KMS-11 (cell line): ENCODE measurements around the gene PIGS.
"Not testable (repeated sequence)": the region's sequence is repeated elsewhere in the genome, so short reads cannot be mapped to it uniquely, and the experiment has no call there.

Experiments
- H2AFZ ChIP-seq: fragments of 200-600 bp; sonication (generic); 2 replicates; pipeline ENCODE4 v1.6.1; 2016; ENCODE audit warnings: antibody characterized with exemption, mixed run types, low read depth
- H3K27ac ChIP-seq: fragments of 200-600 bp; sonication (generic); 2 replicates; pipeline ENCODE4 v1.6.1; 2016; ENCODE audit warnings: mild to moderate bottlenecking, mixed run types
- H3K27me3 ChIP-seq: fragments of 200-600 bp; sonication (generic); 2 replicates; pipeline ENCODE4 v1.6.1; 2017; ENCODE audit warnings: mild to moderate bottlenecking, low read depth, mixed run types, moderate library complexity; ENCODE audit not compliant: insufficient read depth
- H3K36me3 ChIP-seq: fragments of 200-600 bp; sonication (generic); 2 replicates; pipeline ENCODE4 v1.6.1; 2017; ENCODE audit warnings: mild to moderate bottlenecking, mixed run types; ENCODE audit not compliant: insufficient read depth
- H3K4me1 ChIP-seq: fragments of 200-600 bp; sonication (generic); 2 replicates; pipeline ENCODE4 v1.6.1; 2016; ENCODE audit warnings: mild to moderate bottlenecking, low read depth, mixed run types; ENCODE audit not compliant: poor library complexity, severe bottlenecking
- H3K4me2 ChIP-seq: fragments of 200-600 bp; sonication (generic); 2 replicates; pipeline ENCODE4 v1.7.0; 2016; ENCODE audit warnings: mild to moderate bottlenecking, mixed run types
- H3K4me3 ChIP-seq: fragments of 200-600 bp; sonication (generic); IDR thresholded peaks from 2 replicates; pipeline ENCODE4 v1.6.1; 2017; ENCODE audit warnings: low read depth, low read length, mixed read lengths; ENCODE audit not compliant: insufficient read depth
- H3K79me2 ChIP-seq: fragments of 200-600 bp; sonication (generic); 2 replicates; pipeline ENCODE4 v1.6.1; 2016; ENCODE audit warnings: low read depth, mixed run types; ENCODE audit not compliant: insufficient read depth
- H3K9ac ChIP-seq: fragments of 200-600 bp; sonication (generic); 2 replicates; pipeline ENCODE4 v1.6.1; 2016; ENCODE audit warnings: mild to moderate bottlenecking, mixed run types
- H4K20me1 ChIP-seq: fragments of 200-600 bp; sonication (generic); 2 replicates; pipeline ENCODE4 v1.6.1; 2016; ENCODE audit warnings: mild to moderate bottlenecking, mixed run types; ENCODE audit not compliant: insufficient read depth
- TF ChIP-seq, protein P1 (sequence below): fragments of 200-600 bp; sonication (generic); conservative IDR thresholded peaks from 2 replicates; pipeline ENCODE4 v1.6.1; 2017; ENCODE audit warnings: low read depth, mild to moderate bottlenecking, antibody characterized with exemption, low read length, moderate library complexity, mixed read lengths

Gene PIGS

DNA sequence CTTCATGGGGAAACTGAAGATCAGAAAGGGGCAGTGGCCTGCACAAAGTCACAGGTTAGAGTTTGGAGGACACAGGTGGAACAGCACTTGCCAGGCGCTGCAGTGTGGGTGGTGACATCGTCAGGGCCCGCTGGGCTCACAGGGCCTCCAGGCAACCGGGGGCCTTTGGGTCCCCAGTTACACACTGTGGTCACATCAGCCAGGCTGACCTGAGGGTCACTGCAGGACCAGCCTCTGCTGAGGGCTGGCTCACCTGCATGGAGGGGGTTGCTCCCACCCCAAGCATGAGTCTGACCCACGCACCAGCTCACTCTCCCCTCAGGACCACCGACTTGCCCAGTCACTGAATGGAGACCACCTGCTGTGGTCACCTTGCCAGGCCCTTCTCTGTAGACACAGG is 48.1 kb downstream of the PIGS start:
- Histone ChIP-seq H4K20me1 (no peaks in the 10 kb centered on the region), H3K4me3 (no peak overlapping the region), H3K27ac (no peak overlapping the region), H2AFZ (no peak overlapping the region), H3K27me3 (peaks cover 21% of the 10 kb centered on the region), H3K4me2 (no peak overlapping the region), H3K9ac (no peak overlapping the region), H3K79me2 (no peaks in the 10 kb centered on the region), H3K4me1 (peaks cover 15% of the 10 kb centered on the region), H3K36me3 (no peaks in the 10 kb centered on the region)
- TF ChIP-seq, protein P1, sequence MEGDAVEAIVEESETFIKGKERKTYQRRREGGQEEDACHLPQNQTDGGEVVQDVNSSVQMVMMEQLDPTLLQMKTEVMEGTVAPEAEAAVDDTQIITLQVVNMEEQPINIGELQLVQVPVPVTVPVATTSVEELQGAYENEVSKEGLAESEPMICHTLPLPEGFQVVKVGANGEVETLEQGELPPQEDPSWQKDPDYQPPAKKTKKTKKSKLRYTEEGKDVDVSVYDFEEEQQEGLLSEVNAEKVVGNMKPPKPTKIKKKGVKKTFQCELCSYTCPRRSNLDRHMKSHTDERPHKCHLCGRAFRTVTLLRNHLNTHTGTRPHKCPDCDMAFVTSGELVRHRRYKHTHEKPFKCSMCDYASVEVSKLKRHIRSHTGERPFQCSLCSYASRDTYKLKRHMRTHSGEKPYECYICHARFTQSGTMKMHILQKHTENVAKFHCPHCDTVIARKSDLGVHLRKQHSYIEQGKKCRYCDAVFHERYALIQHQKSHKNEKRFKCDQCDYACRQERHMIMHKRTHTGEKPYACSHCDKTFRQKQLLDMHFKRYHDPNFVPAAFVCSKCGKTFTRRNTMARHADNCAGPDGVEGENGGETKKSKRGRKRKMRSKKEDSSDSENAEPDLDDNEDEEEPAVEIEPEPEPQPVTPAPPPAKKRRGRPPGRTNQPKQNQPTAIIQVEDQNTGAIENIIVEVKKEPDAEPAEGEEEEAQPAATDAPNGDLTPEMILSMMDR, result no peak

GRCh38 chr17:28522281-28522680 is 49.0 kb downstream of the PIGS start:
- Histone ChIP-seq H3K27me3 (peaks cover 21% of the 10 kb centered on the region), H3K4me1 (peaks cover 18% of the 10 kb centered on the region)
- H3K4me3 ChIP-seq, H3K4me2 ChIP-seq, H3K36me3 ChIP-seq, H2AFZ ChIP-seq, H3K27ac ChIP-seq, H3K9ac ChIP-seq, H4K20me1 ChIP-seq, H3K79me2 ChIP-seq: not testable (repeated sequence)

GRCh38 chr17:28521311-28522085 is 49.8 kb downstream of the PIGS start:
- Histone ChIP-seq H3K27me3 (peaks cover 21% of the 10 kb centered on the region), H3K9ac (no peak overlapping the region), H3K36me3 (no peaks in the 10 kb centered on the region), H3K79me2 (no peaks in the 10 kb centered on the region), H3K27ac (no peak overlapping the region), H4K20me1 (no peaks in the 10 kb centered on the region), H3K4me1 (peaks cover 18% of the 10 kb centered on the region), H3K4me2 (no peak overlapping the region), H2AFZ (no peak overlapping the region), H3K4me3 (no peak overlapping the region)
- TF ChIP-seq, protein P1, result no peak

DNA sequence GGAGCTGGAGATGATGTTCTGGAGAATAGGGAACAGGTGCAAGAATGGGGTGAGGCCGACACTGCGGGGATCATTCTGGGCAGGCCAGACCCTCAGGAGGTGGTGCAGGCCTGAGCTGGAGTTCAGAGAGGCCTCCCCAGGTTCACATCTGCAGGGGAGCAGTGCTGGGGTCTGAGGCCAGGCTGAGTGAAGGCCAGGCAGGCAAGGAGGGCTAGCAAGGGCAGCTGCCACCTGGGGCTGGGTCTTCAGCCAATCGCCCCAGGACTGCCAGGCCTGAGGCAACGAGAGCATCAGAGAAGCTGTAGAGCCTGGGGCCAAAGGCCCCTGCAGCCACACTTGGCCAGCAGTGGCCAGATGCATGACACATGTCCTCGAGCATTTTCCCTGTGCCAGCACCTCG is 50.6 kb downstream of the PIGS start:
- Histone ChIP-seq H3K4me3 (no peak overlapping the region), H3K79me2 (no peaks in the 10 kb centered on the region), H3K27ac (no peak overlapping the region), H3K4me1 (peaks cover 18% of the 10 kb centered on the region), H3K9ac (no peak overlapping the region), H2AFZ (no peak overlapping the region), H4K20me1 (no peaks in the 10 kb centered on the region), H3K4me2 (no peak overlapping the region), H3K36me3 (no peaks in the 10 kb centered on the region), H3K27me3 (peaks cover 21% of the 10 kb centered on the region)
- TF ChIP-seq, protein P1, result no peak

GRCh38 chr17:28519236-28519635 is 52.1 kb downstream of the PIGS start:
- Histone ChIP-seq H2AFZ (no peak overlapping the region), H3K27me3 (peaks cover 26% of the 10 kb centered on the region), H3K9ac (no peak overlapping the region), H3K36me3 (no peaks in the 10 kb centered on the region), H3K4me2 (no peak overlapping the region; the same call in 1 of the 2 replicates), H3K79me2 (no peaks in the 10 kb centered on the region), H3K27ac (no peak overlapping the region), H3K4me1 (peaks cover 18% of the 10 kb centered on the region), H4K20me1 (no peaks in the 10 kb centered on the region), H3K4me3 (no peak overlapping the region)
- TF ChIP-seq, protein P1, result no peak
